MCF 10A (cell line): Measurements from ENCODE around the gene GDPD2. TPM values are rescaled to one million over a fixed set of nuclear protein-coding genes. Genes with fewer than 3 reads are reported as not detected.

Source experiments
- BruUV-seq: library from RNA; stranded (reverse); fragments of 400-500 nt; replicated peaks from 2 replicates; lab custom pipeline; 2021; lab: Mats Ljungman, UMichigan
- CTCF ChIA-PET: fragments of 300-600 bp; sonication (Branson Sonifier 250); formaldehyde crosslinking; extraction: SDS; loops from one replicate; lab custom pipeline; 2021; ENCODE audit warnings: antibody characterized with exemption, inconsistent platforms; lab: Yijun Ruan, JAX
- POLR2A ChIA-PET: fragments of 300-600, 350-650 bp; sonication (Branson Sonifier 250); formaldehyde crosslinking; extraction: SDS; loops from one replicate; lab custom pipeline; 2020; ENCODE audit warnings: antibody characterized with exemption, inconsistent platforms; lab: Yijun Ruan, JAX
- DNase-seq: peaks from one replicate; pipeline ENCODE4 v3.0.0-alpha.2; 2018; ENCODE audit not compliant: unreplicated experiment
- H3K27ac Mint-ChIP-seq: one replicate; pipeline ENCODE4 v1.8.0; 2022; ENCODE audit warnings: mild to moderate bottlenecking, low read depth, mixed read lengths; ENCODE audit not compliant: unreplicated experiment
- H3K27me3 Mint-ChIP-seq: one replicate; pipeline ENCODE4 v1.8.0; 2022; ENCODE audit warnings: mixed read lengths; ENCODE audit not compliant: insufficient read depth, unreplicated experiment
- H3K36me3 Mint-ChIP-seq: one replicate; pipeline ENCODE4 v1.8.0; 2022; ENCODE audit warnings: mild to moderate bottlenecking, moderate library complexity, mixed read lengths; ENCODE audit not compliant: insufficient read depth, unreplicated experiment
- H3K4me1 Mint-ChIP-seq: one replicate; pipeline ENCODE4 v1.8.0; 2022; ENCODE audit warnings: mixed read lengths; ENCODE audit not compliant: insufficient read depth, unreplicated experiment
- H3K4me3 Mint-ChIP-seq: one replicate; pipeline ENCODE4 v1.8.0; 2022; ENCODE audit warnings: mild to moderate bottlenecking, moderate library complexity, mixed read lengths; ENCODE audit not compliant: unreplicated experiment
- H3K9me3 Mint-ChIP-seq: one replicate; pipeline ENCODE4 v1.8.0; 2022; ENCODE audit warnings: mixed read lengths; ENCODE audit not compliant: unreplicated experiment
- intact Hi-C: fragments of 100-400 bp; cut with micrococcal nuclease; formaldehyde crosslinking; loops from 2 replicates; pipeline ENCODE4 v1.14.1; 2022
- total RNA-seq: library from RNA; stranded (reverse); gene quantifications from 2 replicates; pipeline ENCODE4 v1.2.3, GENCODE V29; 2022
- TF ChIP-seq, protein P1 (sequence below): fragments of 200-600 bp; IDR thresholded peaks from one replicate; pipeline ENCODE4 v1.8.0; 2022; ENCODE audit warnings: antibody characterized with exemption, mild to moderate bottlenecking; ENCODE audit not compliant: unreplicated experiment

The GDPD2 gene
- total RNA-seq, 1 experiment from 2014 or later, result not detected

DNA sequence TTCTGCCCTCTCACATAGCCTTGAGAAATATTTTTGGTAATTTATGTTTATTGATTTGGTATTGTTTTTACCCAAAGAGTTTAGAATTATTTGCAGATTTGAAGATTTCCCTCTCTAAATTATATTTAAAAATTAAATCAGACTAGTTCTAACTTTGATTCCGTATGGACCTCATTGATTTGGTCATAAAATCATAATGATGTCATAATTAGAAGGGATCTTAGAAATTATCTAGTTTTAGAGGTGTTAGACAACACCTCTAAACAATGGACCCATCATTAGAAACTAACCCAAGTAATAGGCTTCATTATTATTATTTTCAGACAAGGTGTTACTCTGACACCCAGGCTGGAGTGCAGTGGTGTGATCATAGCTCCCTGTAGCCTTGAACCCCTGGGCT is 45.6 kb downstream of the GDPD2 start:
- no peak for DNase-seq
- Mint-ChIP-seq H3K27ac (no peak overlapping the region), H3K36me3 (peaks cover 7% of the 10 kb centered on the region), H3K27me3 (peaks cover 39% of the 10 kb centered on the region), H3K9me3 (no peaks in the 10 kb centered on the region), H3K4me1 (no peaks in the 10 kb centered on the region), H3K4me3 (no peak overlapping the region)
- BruUV-seq, result no TSS peak
- TF ChIP-seq, protein P1, sequence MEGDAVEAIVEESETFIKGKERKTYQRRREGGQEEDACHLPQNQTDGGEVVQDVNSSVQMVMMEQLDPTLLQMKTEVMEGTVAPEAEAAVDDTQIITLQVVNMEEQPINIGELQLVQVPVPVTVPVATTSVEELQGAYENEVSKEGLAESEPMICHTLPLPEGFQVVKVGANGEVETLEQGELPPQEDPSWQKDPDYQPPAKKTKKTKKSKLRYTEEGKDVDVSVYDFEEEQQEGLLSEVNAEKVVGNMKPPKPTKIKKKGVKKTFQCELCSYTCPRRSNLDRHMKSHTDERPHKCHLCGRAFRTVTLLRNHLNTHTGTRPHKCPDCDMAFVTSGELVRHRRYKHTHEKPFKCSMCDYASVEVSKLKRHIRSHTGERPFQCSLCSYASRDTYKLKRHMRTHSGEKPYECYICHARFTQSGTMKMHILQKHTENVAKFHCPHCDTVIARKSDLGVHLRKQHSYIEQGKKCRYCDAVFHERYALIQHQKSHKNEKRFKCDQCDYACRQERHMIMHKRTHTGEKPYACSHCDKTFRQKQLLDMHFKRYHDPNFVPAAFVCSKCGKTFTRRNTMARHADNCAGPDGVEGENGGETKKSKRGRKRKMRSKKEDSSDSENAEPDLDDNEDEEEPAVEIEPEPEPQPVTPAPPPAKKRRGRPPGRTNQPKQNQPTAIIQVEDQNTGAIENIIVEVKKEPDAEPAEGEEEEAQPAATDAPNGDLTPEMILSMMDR, result no peak
- ChIA-PET CTCF (no interaction called here), POLR2A (interaction anchor here (0.7 kb wide), 1 partner anchor 10 kb away, joined by 3 read pairs; no protein-coding TSS in a partner anchor)
- intact Hi-C loops, result no loop called here

DNA sequence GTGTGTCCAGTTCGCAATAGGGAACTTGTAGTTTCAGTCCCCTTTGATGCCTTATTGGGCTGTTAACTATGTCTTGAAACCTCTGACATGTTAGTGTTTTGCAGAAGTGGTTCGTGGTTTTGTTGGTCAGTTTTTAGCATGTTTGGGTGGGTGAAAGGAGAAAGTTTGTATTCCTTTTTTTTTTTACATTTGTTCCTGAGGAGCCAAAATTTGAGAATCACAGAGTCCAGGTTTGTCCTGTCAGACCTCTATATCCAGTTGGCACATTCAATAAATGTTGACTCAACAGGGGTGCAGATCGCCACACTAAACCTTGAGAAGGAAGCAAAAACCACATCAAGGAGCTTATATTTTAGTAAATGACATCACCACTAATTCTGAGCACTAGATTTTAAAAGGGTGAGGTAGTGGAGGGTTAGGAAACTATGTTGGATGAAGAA is 47.8 kb downstream of the GDPD2 start:
- intact Hi-C loops, result no loop called here
- Mint-ChIP-seq H3K4me1 (no peaks in the 10 kb centered on the region), H3K9me3 (no peaks in the 10 kb centered on the region), H3K27ac (no peak overlapping the region), H3K27me3 (peaks cover 41% of the 10 kb centered on the region), H3K4me3 (no peak overlapping the region), H3K36me3 (peaks cover 7% of the 10 kb centered on the region)
- DNase-seq, result no peak
- POLR2A ChIA-PET, result interaction anchor here (0.7 kb wide), 1 partner anchor 366 kb away, joined by 4 read pairs; no protein-coding TSS in a partner anchor
- TF ChIP-seq, protein P1, result no peak
- CTCF ChIA-PET, result interaction anchor here (0.7 kb wide), 1 partner anchor 17 kb away, joined by 4 read pairs; no protein-coding TSS in a partner anchor
- no TSS peak for BruUV-seq

DNA sequence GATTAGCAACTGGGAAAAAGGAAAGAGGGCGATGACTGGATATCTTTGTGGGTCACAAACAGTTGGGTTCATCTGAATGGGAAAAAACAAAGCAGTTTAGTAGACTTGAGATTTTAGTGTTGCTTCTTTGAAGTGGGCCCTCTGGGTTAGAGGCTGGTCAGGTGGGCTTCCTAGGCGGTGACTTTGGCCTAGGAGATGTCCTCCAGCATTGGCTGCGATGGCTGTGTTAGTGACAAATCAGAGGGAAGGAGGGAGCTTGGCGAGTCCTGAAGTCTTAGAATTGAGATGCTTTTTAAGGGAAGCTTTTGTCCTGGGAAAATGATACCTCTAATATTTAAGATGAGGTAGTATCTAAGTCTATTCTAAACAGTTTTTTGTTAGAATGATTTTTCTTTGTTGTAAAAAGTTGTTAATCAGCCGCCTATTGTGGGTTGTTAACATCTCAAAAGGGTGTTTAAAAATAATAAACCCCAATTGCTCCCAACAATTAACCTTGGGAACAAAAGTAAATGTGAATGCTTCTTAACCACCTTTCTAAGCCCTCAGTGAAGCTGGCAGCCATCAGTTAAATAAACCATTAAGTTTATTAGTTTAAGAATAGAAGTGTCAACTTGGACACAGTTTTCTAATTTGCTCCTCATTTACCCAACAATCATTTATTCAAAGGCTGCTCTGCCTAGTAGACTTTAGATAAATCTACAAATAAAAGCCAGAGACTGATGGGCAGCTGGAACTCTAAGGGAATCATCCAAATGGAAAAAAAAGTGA is 53.2 kb downstream of the GDPD2 start:
- no TSS peak for BruUV-seq
- H3K27me3 Mint-ChIP-seq, result peaks cover 59% of the 10 kb centered on the region
- intact Hi-C loops, result no loop called here
- no peak for DNase-seq
- H3K27ac Mint-ChIP-seq, result peak overlapping the region; percentile 76
- CTCF ChIA-PET, result interaction anchor here (0.6 kb wide), 2 partner anchors 278 to 633 kb away, joined by 3 read pairs; no protein-coding TSS in a partner anchor
- no peaks in the 10 kb centered on the region for H3K36me3 Mint-ChIP-seq
- POLR2A ChIA-PET, result interaction anchor here (0.8 to 2.4 kb wide), 3 partner anchors 21 to 187 kb away, joined by 3 to 15 read pairs (median 3); partner anchors contain the start of genes KIF4A and PDZD11
- peaks cover 27% of the 10 kb centered on the region for H3K4me1 Mint-ChIP-seq
- no peaks in the 10 kb centered on the region for H3K9me3 Mint-ChIP-seq
- TF ChIP-seq, protein P1, result no peak
- no peak overlapping the region for H3K4me3 Mint-ChIP-seq
